Transverse colon (tissue), 4 donors: ENCODE measurements around the gene ACKR1. TPM values are rescaled to one million over a fixed set of nuclear protein-coding genes. Genes with fewer than 3 reads are reported as not detected.

Experiments used
- DNase-seq: peaks from one replicate; pipeline ENCODE4 v3.0.0-alpha.2; 2019
- H3K27ac ChIP-seq, 4 donors: fragments of 200-600 bp; sonication (generic); 2 replicates each; pipeline ENCODE4 v1.5.1; 2016 to 2018; ENCODE audit warnings: inconsistent platforms in 4 of 4
- H3K27me3 ChIP-seq: fragments of 200-600 bp; sonication (generic); 2 replicates; pipeline ENCODE4 v1.5.1; 2017; ENCODE audit warnings: inconsistent platforms
- H3K36me3 ChIP-seq, 4 donors: fragments of 200-600 bp; sonication (generic); 2 replicates each; pipeline ENCODE4 v1.5.1; 2017 to 2019; ENCODE audit warnings: inconsistent platforms in 4 of 4
- H3K4me1 ChIP-seq, 4 donors: fragments of 200-600 bp; sonication (generic); 2 replicates each; pipeline ENCODE4 v1.5.1; 2017 to 2020; ENCODE audit warnings: inconsistent platforms in 4 of 4
- H3K4me3 ChIP-seq, 4 donors: fragments of 200-600 bp; sonication (generic); 1 replicate in 1 of 4; 2 replicates in 3 of 4; pipeline versions ENCODE4 v1.5.1 to v1.6.1; 2017 to 2019; ENCODE audit warnings: inconsistent platforms in 4 of 4
- H3K9me3 ChIP-seq, 2 donors: fragments of 200-600 bp; sonication (generic); 2 replicates each; pipeline ENCODE4 v1.5.1; 2017 to 2019; ENCODE audit warnings: inconsistent platforms in 2 of 2
- EP300 ChIP-seq: sonication (generic); formaldehyde crosslinking; IDR thresholded peaks from one replicate; pipeline ENCODE4 v1.6.1; 2017; ENCODE audit warnings: antibody characterized with exemption, low read depth
- POLR2A ChIP-seq: fragments of 450-650 bp; IDR thresholded peaks from one replicate; pipeline ENCODE4 v1.6.1; 2016; ENCODE audit warnings: antibody characterized with exemption, mild to moderate bottlenecking, moderate library complexity
- POLR2AphosphoS5 ChIP-seq, 3 donors: sonication (generic); formaldehyde crosslinking; IDR thresholded peaks; one replicate each; pipeline ENCODE4 v1.6.1; 2016; ENCODE audit warnings: antibody characterized with exemption in 3 of 3
- WGBS, 2 donors: methylation state at CpG; one replicate each; pipeline ENCODE4 v1.1.5; 2018; ENCODE audit warnings: low coverage in 1 of 2; 5-methylcytosine and 5-hydroxymethylcytosine counted together
- in situ Hi-C, 4 donors: fragments of 200-750 bp; cut with MboI; loops; one replicate each; pipeline versions ENCODE4 v1.15.0 to v1.15.1; 2017; ENCODE audit warnings: low sequenced_read_pairs in 3 of 4, low pct_ligation_motif_present in 1 of 4, low pct_unique_long_range_greater_than_20kb in 1 of 4
- intact Hi-C: fragments of 100-400 bp; cut with DNase I; formaldehyde crosslinking; loops from one replicate; pipeline ENCODE4 v1.15.1; 2023; ENCODE audit warnings: low total_unique reads
- total RNA-seq, 4 donors: library from RNA; depleted of rRNA; stranded (reverse); fragments of >200 nt; gene quantifications; one replicate each; pipeline ENCODE4 v1.1.0, GENCODE V29; 2016
- TF ChIP-seq, protein P1 (sequence below), 5 experiments: fragments of 200-600 bp in 3 of 5; fragments of 450-650 bp in 2 of 5; sonication (generic) in 3 of 5; IDR thresholded peaks; 1 replicate in 2 of 5; 2 replicates in 3 of 5; pipeline ENCODE4 v1.5.1; 2016 to 2017; ENCODE audit warnings: antibody characterized with exemption in 5 of 5, inconsistent platforms in 3 of 5, mild to moderate bottlenecking in 2 of 5, moderate library complexity in 1 of 5

Gene ACKR1
- total RNA-seq, 4 donors from 2014 or later, result 4.1 to 16.7 (median 9.9) TPM

DNA sequence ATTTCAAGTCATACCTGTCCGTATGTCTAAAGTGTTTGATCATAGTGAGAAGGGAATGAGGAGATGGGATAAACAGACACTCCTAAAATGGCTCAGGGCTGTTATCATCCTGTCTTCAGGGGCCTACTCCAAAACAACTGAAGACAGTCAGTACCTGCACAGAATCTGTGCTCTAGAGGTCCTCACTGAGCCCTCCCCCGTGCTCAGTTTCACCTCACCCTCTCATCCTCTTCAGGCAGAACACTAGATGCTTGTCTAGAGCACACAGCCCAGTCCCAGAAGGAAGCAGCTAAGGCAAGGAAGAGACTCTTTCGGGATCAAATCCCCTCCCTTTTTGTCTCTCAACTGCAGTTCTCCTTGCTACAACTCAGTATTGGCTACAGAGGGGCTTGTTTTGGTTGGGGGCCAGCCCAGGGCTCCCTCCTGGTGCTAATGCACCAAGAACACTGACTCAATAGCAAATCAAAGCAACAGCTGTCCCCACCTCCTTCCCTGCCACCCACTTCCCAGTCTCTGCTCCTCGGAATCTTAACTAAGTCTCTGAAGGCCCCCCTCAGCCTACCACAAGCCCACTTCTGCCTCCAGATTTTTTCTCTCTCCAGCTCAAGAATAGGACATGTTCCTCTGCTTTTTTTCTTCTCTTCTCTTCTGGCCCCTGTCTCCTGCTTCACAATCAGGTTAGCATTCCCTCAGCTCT lies 23.2 kb upstream of the ACKR1 start:
- no peak for DNase-seq
- Histone ChIP-seq H3K27me3 (peaks cover 10% of the 10 kb centered on the region), H3K9me3 (no peaks in the 10 kb centered on the region), H3K36me3 (no peaks in the 10 kb centered on the region), H3K27ac (no peak overlapping the region), H3K4me3 (no peak overlapping the region), H3K4me1 (no peaks in the 10 kb centered on the region)
- WGBS, 2 donors, result 46 to 55% methylated on average over 4 of the region's 4 CpGs
- intact Hi-C loops, result no loop called here
- in situ Hi-C loops, result no loop called here
- TF ChIP-seq, protein P1, sequence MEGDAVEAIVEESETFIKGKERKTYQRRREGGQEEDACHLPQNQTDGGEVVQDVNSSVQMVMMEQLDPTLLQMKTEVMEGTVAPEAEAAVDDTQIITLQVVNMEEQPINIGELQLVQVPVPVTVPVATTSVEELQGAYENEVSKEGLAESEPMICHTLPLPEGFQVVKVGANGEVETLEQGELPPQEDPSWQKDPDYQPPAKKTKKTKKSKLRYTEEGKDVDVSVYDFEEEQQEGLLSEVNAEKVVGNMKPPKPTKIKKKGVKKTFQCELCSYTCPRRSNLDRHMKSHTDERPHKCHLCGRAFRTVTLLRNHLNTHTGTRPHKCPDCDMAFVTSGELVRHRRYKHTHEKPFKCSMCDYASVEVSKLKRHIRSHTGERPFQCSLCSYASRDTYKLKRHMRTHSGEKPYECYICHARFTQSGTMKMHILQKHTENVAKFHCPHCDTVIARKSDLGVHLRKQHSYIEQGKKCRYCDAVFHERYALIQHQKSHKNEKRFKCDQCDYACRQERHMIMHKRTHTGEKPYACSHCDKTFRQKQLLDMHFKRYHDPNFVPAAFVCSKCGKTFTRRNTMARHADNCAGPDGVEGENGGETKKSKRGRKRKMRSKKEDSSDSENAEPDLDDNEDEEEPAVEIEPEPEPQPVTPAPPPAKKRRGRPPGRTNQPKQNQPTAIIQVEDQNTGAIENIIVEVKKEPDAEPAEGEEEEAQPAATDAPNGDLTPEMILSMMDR (IDR thresholded peaks at IDR 0.05), result no peak
- TF ChIP-seq POLR2A, result no peak
- no peak for TF ChIP-seq EP300
- TF ChIP-seq POLR2AphosphoS5 (IDR thresholded peaks at IDR 0.05), result no peak

- in situ Hi-C loops, result no loop called here
- H3K4me3 ChIP-seq, result no peak overlapping the region
- H3K27ac ChIP-seq, result no peak overlapping the region
- peaks cover 34% of the 10 kb centered on the region for H3K27me3 ChIP-seq
- H3K36me3 ChIP-seq, result no peaks in the 10 kb centered on the region
- intact Hi-C loops, result no loop called here
- H3K4me1 ChIP-seq, result peaks cover 0 to 8% (median 2%) of the 10 kb centered on the region in 4 donors
- TF ChIP-seq POLR2AphosphoS5 (IDR thresholded peaks at IDR 0.05) (no peak), EP300 (no peak), POLR2A (no peak)
- TF ChIP-seq, protein P1 (IDR thresholded peaks at IDR 0.05), result no peak
- H3K9me3 ChIP-seq, result no peaks in the 10 kb centered on the region
- DNase-seq, result no peak
- 66% methylated on average over 2 of the region's 2 CpGs; no CpG with 5 or more reads in 1 of the 2 donors for WGBS, 2 donors
Observed at GRCh38 chr1:159184201-159184600, 20.5 kb upstream of the ACKR1 start.

DNA sequence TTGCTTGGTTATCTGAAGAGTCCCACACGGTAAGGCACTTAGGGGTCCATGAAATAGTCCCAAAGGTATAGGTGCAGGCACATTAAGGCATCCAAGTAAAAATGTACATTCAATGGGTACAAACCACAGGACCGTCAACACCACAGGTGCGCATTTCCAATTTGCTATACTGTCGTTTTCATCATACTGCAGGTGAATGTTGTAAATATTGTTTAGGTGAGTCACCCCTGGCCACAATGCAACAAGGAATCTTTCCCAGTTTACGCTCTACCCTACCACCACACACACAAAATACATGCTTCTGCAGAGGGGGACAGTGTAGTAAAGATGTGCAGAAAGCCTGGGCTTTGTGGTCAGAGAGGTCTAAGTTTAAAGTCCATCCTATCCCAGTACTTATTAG lies 19.6 kb upstream of the ACKR1 start:
- WGBS, 2 donors, result 72 to 76% methylated on average over 2 to 5 of the region's 5 CpGs
- no peak for DNase-seq
- intact Hi-C loops, result no loop called here

DNA sequence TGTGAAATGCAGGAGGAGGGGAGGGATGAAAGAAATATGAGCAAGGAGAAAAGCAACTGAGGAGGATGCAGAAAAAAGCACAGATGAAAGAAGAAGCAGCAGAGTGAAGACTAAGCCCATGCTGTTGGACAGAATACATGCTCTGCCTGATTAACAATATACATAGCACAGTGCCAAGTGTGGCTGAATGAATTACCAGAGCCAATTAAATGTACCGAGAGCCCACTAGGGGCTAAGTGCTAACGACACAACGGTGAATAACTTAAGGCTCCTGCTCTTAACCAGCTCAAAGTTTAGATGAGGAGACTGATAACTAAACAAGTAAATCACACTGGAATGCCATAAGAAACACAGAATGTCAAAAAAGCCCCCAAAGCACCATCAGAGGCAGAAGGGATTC lies 17.6 kb upstream of the ACKR1 start:
- no peak for TF ChIP-seq POLR2A
- no peak for TF ChIP-seq EP300
- TF ChIP-seq, protein P1 (IDR thresholded peaks at IDR 0.05), result no peak
- TF ChIP-seq POLR2AphosphoS5 (IDR thresholded peaks at IDR 0.05), result no peak
- DNase-seq, result no peak

More for the DNA sequence above, 19.6 kb upstream of the ACKR1 start:
- H3K27ac ChIP-seq, result no peak overlapping the region
- TF ChIP-seq POLR2A (no peak), EP300 (no peak), POLR2AphosphoS5 (IDR thresholded peaks at IDR 0.05) (no peak)
- TF ChIP-seq, protein P1 (IDR thresholded peaks at IDR 0.05), result no peak
- peaks cover 0 to 8% (median 2%) of the 10 kb centered on the region in 4 donors for H3K4me1 ChIP-seq
- no peaks in the 10 kb centered on the region for H3K9me3 ChIP-seq
- peaks cover 40% of the 10 kb centered on the region for H3K27me3 ChIP-seq
- no peaks in the 10 kb centered on the region for H3K36me3 ChIP-seq
- no peak overlapping the region for H3K4me3 ChIP-seq
- in situ Hi-C loops, result no loop called here

More for the DNA sequence above, 17.6 kb upstream of the ACKR1 start:
- H3K4me1 ChIP-seq, result peaks cover 0 to 8% (median 2%) of the 10 kb centered on the region in 4 donors
- in situ Hi-C loops, result no loop called here
- no peaks in the 10 kb centered on the region for H3K9me3 ChIP-seq
- no peak overlapping the region for H3K4me3 ChIP-seq
- intact Hi-C loops, result no loop called here
- H3K27me3 ChIP-seq, result peaks cover 51% of the 10 kb centered on the region
- 37 to 50% methylated on average over 3 of the region's 3 CpGs for WGBS, 2 donors
- H3K27ac ChIP-seq, result no peak overlapping the region
- no peaks in the 10 kb centered on the region for H3K36me3 ChIP-seq
